Natural killer cell (primary cell): ENCODE data around the gene STX11. TPM values are rescaled to one million over a fixed set of nuclear protein-coding genes. Genes with fewer than 3 reads are reported as not detected.
A peak's percentile ranks its signal among the peaks of the same experiment; 100 is the strongest.

Experiments used
- ATAC-seq, 3 donors: fragments of 150-1000 bp in 2 of 3; fragments of 200-7000 bp in 1 of 3; cut with Tn5 transposase; 1 replicate in 1 of 3; 2 replicates in 2 of 3; pipeline ENCODE4 v1.10.0; 2021; ENCODE audit warnings: mild to moderate bottlenecking in 2 of 3, moderate library complexity in 2 of 3
- DNase-seq, 2 donors: peaks; one replicate each; pipeline versions ENCODE4 v3.0.0 to v3.0.0-alpha.2; 2013 to 2021; ENCODE audit warnings: mixed read lengths in 1 of 2
- H3K27ac ChIP-seq: one replicate; pipeline ENCODE4 v1.5.1; 2013; ENCODE audit warnings: mild to moderate bottlenecking, low read length
- H3K27me3 ChIP-seq: one replicate; pipeline ENCODE4 v1.6.1; 2013; ENCODE audit warnings: low read length; ENCODE audit not compliant: control insufficient read depth, insufficient read depth
- H3K36me3 ChIP-seq: one replicate; pipeline ENCODE4 v1.6.1; 2013; ENCODE audit warnings: low read length; ENCODE audit not compliant: control insufficient read depth, insufficient read depth
- H3K4me1 ChIP-seq: one replicate; pipeline ENCODE4 v1.6.1; 2013; ENCODE audit warnings: low read length; ENCODE audit not compliant: control insufficient read depth, insufficient read depth
- H3K4me3 ChIP-seq: one replicate; pipeline ENCODE4 v1.5.1; 2013; ENCODE audit warnings: low read length
- H3K9me3 ChIP-seq: one replicate; pipeline ENCODE4 v1.6.1; 2013; ENCODE audit warnings: low read length; ENCODE audit not compliant: control insufficient read depth, insufficient read depth
- H3K27ac Mint-ChIP-seq, 2 donors: one replicate each; pipeline ENCODE4 v1.8.0; 2022; ENCODE audit warnings: mild to moderate bottlenecking in 2 of 2, mixed read lengths in 2 of 2, moderate library complexity in 1 of 2
- H3K27me3 Mint-ChIP-seq, 2 donors: one replicate each; pipeline ENCODE4 v1.8.0; 2022; ENCODE audit warnings: low read depth in 2 of 2, mixed read lengths in 2 of 2
- H3K36me3 Mint-ChIP-seq: one replicate; pipeline ENCODE4 v1.8.0; 2022; ENCODE audit warnings: mixed read lengths
- H3K4me1 Mint-ChIP-seq, 2 donors: one replicate each; pipeline ENCODE4 v1.8.0; 2022; ENCODE audit warnings: mixed read lengths in 2 of 2
- H3K4me3 Mint-ChIP-seq: one replicate; pipeline ENCODE4 v1.8.0; 2022; ENCODE audit warnings: mild to moderate bottlenecking, moderate library complexity, mixed read lengths
- H3K9me3 Mint-ChIP-seq, 2 donors: one replicate each; pipeline ENCODE4 v1.8.0; 2022; ENCODE audit warnings: mixed read lengths in 2 of 2
- WGBS: methylation state at CpG from one replicate; pipeline ENCODE4 v1.1.7; 2013; ENCODE audit warnings: missing lambda C conversion rate; ENCODE audit not compliant: insufficient coverage; 5-methylcytosine and 5-hydroxymethylcytosine counted together
- intact Hi-C: fragments of 100-400 bp; cut with micrococcal nuclease; formaldehyde crosslinking; loops from one replicate; pipeline ENCODE4 v1.14.2; 2022
- total RNA-seq, 4 donors: library from RNA; stranded (reverse); fragments of 120-200 nt in 1 of 4; gene quantifications; one replicate each; pipeline versions ENCODE4 v1.2.3 to v1.2.4, GENCODE V29; 2013 to 2022
- TF ChIP-seq, protein P1 (sequence below): fragments of 200-600 bp; IDR thresholded peaks from one replicate; pipeline ENCODE4 v1.8.0; 2022; ENCODE audit warnings: antibody characterized with exemption

The STX11 gene
- total RNA-seq, 3 donors from 2014 or later (not counting 1 experiment from before 2014, with no cell fraction given), result 21.9 to 38.3 (median 34.2) TPM

- H3K27me3 Mint-ChIP-seq, result no peaks in the 10 kb centered on the region
- intact Hi-C loops, result no loop called here
- peak overlapping the region in 1 of 2 donors; percentile 63 for H3K27ac Mint-ChIP-seq
- H3K27ac ChIP-seq, result no peak overlapping the region
- peaks cover 24% of the 10 kb centered on the region for H3K36me3 ChIP-seq
- H3K4me3 Mint-ChIP-seq, result no peak overlapping the region
- no peak for ATAC-seq
- H3K9me3 ChIP-seq, result peaks cover 6% of the 10 kb centered on the region
- H3K36me3 Mint-ChIP-seq, result peaks cover 19% of the 10 kb centered on the region
- DNase-seq, result no peak
- no peaks in the 10 kb centered on the region for H3K4me1 ChIP-seq
- H3K4me3 ChIP-seq, result no peak overlapping the region
- H3K27me3 ChIP-seq, result no peaks in the 10 kb centered on the region
- H3K9me3 Mint-ChIP-seq, result no peaks in the 10 kb centered on the region
- TF ChIP-seq, protein P1, sequence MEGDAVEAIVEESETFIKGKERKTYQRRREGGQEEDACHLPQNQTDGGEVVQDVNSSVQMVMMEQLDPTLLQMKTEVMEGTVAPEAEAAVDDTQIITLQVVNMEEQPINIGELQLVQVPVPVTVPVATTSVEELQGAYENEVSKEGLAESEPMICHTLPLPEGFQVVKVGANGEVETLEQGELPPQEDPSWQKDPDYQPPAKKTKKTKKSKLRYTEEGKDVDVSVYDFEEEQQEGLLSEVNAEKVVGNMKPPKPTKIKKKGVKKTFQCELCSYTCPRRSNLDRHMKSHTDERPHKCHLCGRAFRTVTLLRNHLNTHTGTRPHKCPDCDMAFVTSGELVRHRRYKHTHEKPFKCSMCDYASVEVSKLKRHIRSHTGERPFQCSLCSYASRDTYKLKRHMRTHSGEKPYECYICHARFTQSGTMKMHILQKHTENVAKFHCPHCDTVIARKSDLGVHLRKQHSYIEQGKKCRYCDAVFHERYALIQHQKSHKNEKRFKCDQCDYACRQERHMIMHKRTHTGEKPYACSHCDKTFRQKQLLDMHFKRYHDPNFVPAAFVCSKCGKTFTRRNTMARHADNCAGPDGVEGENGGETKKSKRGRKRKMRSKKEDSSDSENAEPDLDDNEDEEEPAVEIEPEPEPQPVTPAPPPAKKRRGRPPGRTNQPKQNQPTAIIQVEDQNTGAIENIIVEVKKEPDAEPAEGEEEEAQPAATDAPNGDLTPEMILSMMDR, result no peak
- peaks cover 8 to 10% of the 10 kb centered on the region in 2 donors for H3K4me1 Mint-ChIP-seq
Observed at GRCh38 chr6:144189351-144189750, 39.0 kb downstream of the STX11 start.

GRCh38 chr6:144190080-144190479, 39.8 kb downstream of the STX11 start:
- Histone ChIP-seq H3K36me3 (peaks cover 24% of the 10 kb centered on the region), H3K9me3 (peaks cover 6% of the 10 kb centered on the region), H3K4me3 (no peak overlapping the region), H3K27me3 (no peaks in the 10 kb centered on the region), H3K4me1 (no peaks in the 10 kb centered on the region), H3K27ac (no peak overlapping the region)
- intact Hi-C loops, result no loop called here
- H3K27ac Mint-ChIP-seq, result no peak overlapping the region
- WGBS, result 80% methylated on average over 2 of the region's 3 CpGs
- DNase-seq (no peak), ATAC-seq (no peak)
- peaks cover 19% of the 10 kb centered on the region for H3K36me3 Mint-ChIP-seq
- no peak overlapping the region for H3K4me3 Mint-ChIP-seq
- H3K9me3 Mint-ChIP-seq, result no peaks in the 10 kb centered on the region
- no peaks in the 10 kb centered on the region for H3K27me3 Mint-ChIP-seq
- TF ChIP-seq, protein P1, result no peak
- H3K4me1 Mint-ChIP-seq, result peaks cover 8 to 10% of the 10 kb centered on the region in 2 donors

DNA sequence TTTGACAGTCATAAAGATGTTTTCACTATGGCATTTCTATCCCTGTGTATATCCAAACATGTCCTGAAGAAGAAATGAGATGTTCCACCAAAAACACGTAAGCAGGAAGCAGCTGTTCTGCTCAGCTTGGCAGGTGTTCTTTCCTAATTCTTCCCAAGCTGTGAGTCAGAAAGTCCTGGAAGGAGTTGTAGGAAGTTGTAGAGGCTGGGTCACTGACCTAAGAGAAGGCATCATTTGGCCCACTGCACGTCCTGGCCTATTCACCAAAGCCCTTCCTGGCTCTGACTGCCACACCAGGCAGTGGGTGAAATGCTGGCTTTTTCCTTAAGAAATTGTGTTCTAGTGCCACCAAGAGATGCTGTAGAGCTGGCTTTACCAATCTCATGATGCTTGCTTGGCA, 40.3 kb downstream of the STX11 start:
- peaks cover 24% of the 10 kb centered on the region for H3K36me3 ChIP-seq

GRCh38 chr6:144193181-144193580, 42.9 kb downstream of the STX11 start:
- intact Hi-C loops, result no loop called here
- Mint-ChIP-seq H3K27me3 (peaks cover 3% of the 10 kb centered on the region in 2 donors), H3K36me3 (peaks cover 13% of the 10 kb centered on the region), H3K27ac (no peak overlapping the region), H3K4me3 (no peak overlapping the region), H3K4me1 (peaks cover 14 to 16% of the 10 kb centered on the region in 2 donors), H3K9me3 (peaks cover 0 to 2% of the 10 kb centered on the region in 2 donors)
- Histone ChIP-seq H3K4me3 (no peak overlapping the region), H3K9me3 (peaks cover 2% of the 10 kb centered on the region), H3K27ac (no peak overlapping the region), H3K4me1 (peaks cover 11% of the 10 kb centered on the region), H3K36me3 (peaks cover 9% of the 10 kb centered on the region), H3K27me3 (no peaks in the 10 kb centered on the region)
- TF ChIP-seq, protein P1, result no peak
- DNase-seq, result no peak
- WGBS, result 100% methylated on average over 2 of the region's 2 CpGs
- ATAC-seq, result no peak

More for the DNA sequence above, 40.3 kb downstream of the STX11 start:
- ATAC-seq (no peak), DNase-seq (no peak)
- TF ChIP-seq, protein P1, result no peak
- Histone ChIP-seq H3K4me1 (no peaks in the 10 kb centered on the region), H3K27ac (no peak overlapping the region), H3K4me3 (no peak overlapping the region), H3K27me3 (no peaks in the 10 kb centered on the region), H3K9me3 (peaks cover 6% of the 10 kb centered on the region)
- 94% methylated on average over 2 of the region's 2 CpGs for WGBS
- peaks cover 19% of the 10 kb centered on the region for H3K36me3 Mint-ChIP-seq
- peaks cover 8 to 10% of the 10 kb centered on the region in 2 donors for H3K4me1 Mint-ChIP-seq
- H3K27ac Mint-ChIP-seq, result no peak overlapping the region
- H3K9me3 Mint-ChIP-seq, result no peaks in the 10 kb centered on the region
- intact Hi-C loops, result no loop called here
- no peaks in the 10 kb centered on the region for H3K27me3 Mint-ChIP-seq
- H3K4me3 Mint-ChIP-seq, result no peak overlapping the region
